Putamen (tissue), 1 donor: ENCODE data around the gene FGD3.

Experiments
- DNase-seq: peaks from one replicate; pipeline ENCODE4 v3.0.0-alpha.2; 2016; ENCODE audit warnings: low spot score

The FGD3 gene

GRCh38 chr9:92954049-92954861, 6.9 kb downstream of the FGD3 start:
- DNase-seq: no peak

- DNase-seq: no peak
These were observed 7.6 kb downstream of the FGD3 start for GRCh38 chr9:92954886-92955285.

GRCh38 chr9:92960561-92961290, 13.4 kb downstream of the FGD3 start:
- no peak for DNase-seq

GRCh38 chr9:92961627-92962302, 14.4 kb downstream of the FGD3 start:
- no peak for DNase-seq

GRCh38 chr9:92962303-92962649, 15.0 kb downstream of the FGD3 start:
- DNase-seq: no peak

DNA sequence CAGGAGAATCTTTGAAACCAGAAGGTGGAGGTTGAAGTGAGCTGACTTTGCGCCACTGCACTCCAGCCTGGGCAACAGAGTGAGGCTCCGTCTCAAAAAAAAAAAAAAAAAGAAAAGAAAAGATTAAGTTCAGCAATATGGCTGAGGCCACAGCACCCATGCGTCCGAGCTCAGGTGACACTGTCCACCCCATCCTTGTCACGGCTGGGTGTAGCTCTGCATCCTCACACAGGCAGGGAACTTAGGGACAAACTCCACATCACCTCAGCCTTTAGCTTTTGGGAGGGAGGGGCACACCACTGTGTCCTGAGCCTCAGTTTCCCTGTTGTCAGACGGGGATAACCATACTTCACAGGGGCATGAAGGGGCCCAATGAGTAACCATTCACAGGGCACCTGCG, 15.5 kb downstream of the FGD3 start:
- no peak for DNase-seq

- peak; percentile 10 for DNase-seq
These were observed 16.7 kb downstream of the FGD3 start for GRCh38 chr9:92963831-92964606.

- DNase-seq: no peak
These were observed 17.3 kb downstream of the FGD3 start for GRCh38 chr9:92964607-92965060.

- DNase-seq: no peak
These were observed 17.9 kb downstream of the FGD3 start for GRCh38 chr9:92965061-92965758.

DNA sequence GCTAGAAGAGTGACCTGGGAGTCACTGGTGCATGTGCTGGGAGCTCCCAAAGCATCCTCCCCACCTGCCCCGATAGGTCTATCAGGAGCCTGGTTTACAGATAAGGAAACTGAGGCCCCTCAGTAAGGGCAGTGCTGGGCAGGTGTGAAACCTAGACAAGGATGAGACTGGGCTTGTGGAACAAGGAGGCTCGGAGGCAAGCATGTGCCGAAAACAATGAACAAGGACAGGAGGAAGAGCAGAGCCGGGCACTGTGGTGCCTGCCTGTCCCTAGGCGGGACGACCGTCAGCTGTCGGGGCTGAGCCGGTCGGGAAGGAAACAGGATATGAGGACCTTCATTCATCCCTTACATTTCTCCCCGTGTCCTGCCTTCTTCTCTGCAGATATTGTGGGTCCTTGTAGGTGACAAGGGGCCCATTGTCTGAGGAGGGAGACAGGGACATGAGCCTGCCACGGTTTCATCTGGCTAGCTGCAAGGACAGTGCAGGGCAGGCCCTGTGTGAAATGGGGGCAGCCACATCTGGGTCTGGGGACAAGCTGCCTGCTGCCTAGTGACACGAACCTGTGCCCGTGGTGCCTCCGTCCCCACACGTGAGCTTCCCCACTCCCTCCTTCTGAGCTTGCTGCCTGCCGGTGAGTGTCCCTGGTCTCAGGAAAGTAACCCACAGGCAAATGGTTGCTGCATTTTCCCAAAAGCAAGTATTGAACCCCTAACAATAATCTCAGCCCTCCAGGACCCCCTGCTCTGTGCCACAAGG, 18.6 kb downstream of the FGD3 start:
- DNase-seq: no peak

- no peak for DNase-seq
These were observed 19.1 kb downstream of the FGD3 start for GRCh38 chr9:92966518-92966800.

DNA sequence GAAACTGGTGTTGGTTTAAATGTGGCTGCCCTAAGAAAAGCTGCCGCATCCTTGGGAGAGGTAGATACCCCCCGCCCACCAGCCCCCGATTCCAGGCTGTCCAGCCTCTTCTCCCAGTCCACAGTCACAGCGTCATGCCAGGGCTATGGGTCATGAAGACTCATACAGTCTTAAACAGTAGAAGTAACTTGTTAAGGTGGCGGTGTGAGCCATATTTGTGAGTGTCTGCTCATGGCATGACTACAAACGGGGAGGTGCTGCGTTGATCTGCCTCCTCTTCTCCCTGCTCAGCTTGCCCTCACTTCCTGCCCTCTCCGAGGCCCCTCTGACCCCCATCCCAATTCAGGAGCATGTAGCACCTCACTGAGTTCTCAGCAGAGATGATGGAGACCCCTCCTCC, 20.8 kb downstream of the FGD3 start:
- DNase-seq: no peak

- DNase-seq: no peak
These were observed 22.5 kb downstream of the FGD3 start for GRCh38 chr9:92969516-92970466.

GRCh38 chr9:92970467-92970923, 23.2 kb downstream of the FGD3 start:
- DNase-seq: no peak

GRCh38 chr9:92971121-92971520, 23.8 kb downstream of the FGD3 start:
- DNase-seq: no peak

- DNase-seq: no peak
These were observed 24.5 kb downstream of the FGD3 start for GRCh38 chr9:92971776-92972175.

DNA sequence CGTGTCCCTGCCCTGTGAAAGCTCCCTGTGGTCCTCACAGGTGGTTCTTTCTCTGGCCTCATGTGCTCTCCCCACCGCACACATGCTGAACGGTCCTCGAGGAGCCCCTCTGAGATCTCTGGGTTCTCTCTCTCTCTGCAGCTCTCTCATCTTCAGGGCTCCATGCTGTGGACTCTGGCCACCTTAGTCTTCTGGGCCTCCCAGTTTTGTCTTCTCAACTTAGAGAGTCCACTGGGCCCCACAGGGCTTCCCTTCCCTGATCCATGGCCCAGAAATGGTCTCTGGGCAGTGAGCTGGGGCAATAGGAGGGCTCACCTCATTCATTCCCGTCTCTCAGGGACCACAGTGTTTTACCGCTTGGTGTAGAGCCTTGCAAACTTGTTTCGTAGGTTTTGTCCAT, 26.4 kb downstream of the FGD3 start:
- DNase-seq: no peak

- no peak for DNase-seq
These were observed 26.9 kb downstream of the FGD3 start for GRCh38 chr9:92974161-92974661.
